ENCODE measurements around the gene RFT1. TPM values are rescaled to one million over a fixed set of nuclear protein-coding genes. Genes with fewer than 3 reads are reported as not detected.
"Not testable (repeated sequence)": the region's sequence is repeated elsewhere in the genome, so short reads cannot be mapped to it uniquely, and the experiment has no call there.

Gene RFT1
- total RNA-seq, 1 donor from 2014 or later: 33.3 TPM

DNA sequence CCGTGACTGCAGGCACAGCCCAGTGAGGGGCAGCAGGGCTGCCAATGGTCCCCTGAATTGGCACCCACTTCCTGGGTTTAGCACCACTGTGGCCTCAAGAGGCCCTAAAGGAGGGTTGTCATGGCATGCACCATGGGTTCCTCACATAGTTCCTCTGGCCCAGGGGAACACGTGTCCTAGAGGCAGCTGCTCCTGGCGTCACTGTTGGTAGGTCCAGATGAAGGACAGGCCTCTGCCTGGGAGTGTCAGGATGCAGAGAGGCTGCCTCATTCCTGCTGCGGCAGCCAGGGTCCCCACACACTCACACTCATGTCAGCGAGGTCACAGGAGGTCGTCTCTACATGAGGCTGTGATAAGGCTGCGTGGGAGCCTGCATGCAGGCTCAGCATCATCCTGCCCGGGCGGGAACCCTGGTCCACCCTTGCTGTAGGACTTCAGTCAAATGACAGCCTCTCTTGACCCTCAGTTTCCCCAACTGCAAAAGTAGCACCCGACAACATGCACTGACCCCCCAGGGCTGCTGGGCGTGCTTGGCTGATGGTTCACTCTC, 58.3 kb downstream of the RFT1 start:
- no peak for DNase-seq (ENCODE audit: low spot score)

GRCh38 chr3:53069422-53070068, 60.7 kb downstream of the RFT1 start:
- DNase-seq (ENCODE audit: low spot score): no peak

- peak; percentile 19 for DNase-seq (ENCODE audit: low spot score)
Observed at GRCh38 chr3:53068176-53068575, 62.1 kb downstream of the RFT1 start.

DNA sequence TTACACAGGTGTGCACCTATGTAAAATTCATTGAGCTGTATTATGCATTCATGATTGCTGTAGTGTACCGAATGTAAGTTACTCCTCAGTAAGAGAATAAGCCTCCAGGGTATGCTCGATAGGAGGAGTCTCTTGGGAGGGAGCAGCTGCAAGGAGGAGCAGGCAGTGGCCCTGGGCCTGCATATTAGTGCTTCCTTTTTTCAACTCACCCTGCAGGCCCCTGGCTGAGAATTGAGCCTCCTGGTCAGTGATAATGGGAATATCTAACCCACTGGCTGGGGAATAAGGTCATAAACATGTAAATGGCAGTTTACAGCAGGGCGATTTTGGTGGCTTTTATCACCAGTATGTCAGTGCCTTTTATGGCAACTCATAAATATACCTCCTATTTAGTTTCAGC, 62.7 kb downstream of the RFT1 start:
- DNase-seq (ENCODE audit: low spot score): peak; percentile 5

GRCh38 chr3:53065841-53066480, 64.3 kb downstream of the RFT1 start:
- peak; percentile 23 for DNase-seq (ENCODE audit: low spot score)

GRCh38 chr3:53062905-53063304, 67.3 kb downstream of the RFT1 start:
- DNase-seq (ENCODE audit: low spot score): no peak

DNA sequence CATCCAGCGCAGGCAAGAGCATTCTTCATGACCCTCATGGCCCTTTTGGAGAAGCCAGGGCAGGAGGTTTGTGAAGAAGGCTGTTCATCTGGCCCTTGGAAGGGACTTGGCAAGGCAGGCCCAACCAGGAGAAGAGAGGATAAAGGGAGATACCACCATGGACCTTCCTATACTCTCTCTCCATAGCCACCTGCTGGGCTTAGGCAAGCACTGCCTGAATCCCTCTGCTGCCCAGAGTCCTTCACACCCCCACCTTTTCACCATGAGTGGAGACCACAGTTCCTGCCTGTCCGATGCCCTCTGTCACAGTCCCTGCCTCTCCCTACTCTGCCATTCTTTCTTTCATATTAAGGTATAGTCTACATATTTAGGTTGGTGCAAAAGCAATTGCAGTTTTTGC, 73.8 kb downstream of the RFT1 start:
- no peak for DNase-seq (ENCODE audit: low spot score)

- not testable (repeated sequence) for DNase-seq (ENCODE audit: low spot score)
Observed at GRCh38 chr3:53054233-53054632, 76.0 kb downstream of the RFT1 start.

DNA sequence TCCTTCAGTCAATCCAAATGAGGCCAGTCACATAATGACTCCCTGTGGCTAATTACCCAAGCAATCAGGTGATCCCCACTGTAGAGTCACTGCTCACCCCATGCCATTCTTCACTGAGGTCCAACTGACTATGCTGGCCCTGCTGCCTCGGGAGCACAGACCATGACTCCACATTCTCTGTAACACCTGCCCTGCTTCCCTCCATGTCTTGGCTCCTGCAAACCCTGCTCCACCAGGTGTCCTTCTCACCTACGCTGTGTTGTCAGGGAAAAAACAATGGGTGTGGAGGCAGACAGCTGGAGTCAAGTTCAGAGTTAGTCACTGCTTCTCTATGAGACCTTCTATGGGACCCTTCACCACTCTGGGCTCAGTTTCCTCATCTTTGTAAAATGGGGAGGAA, 78.3 kb downstream of the RFT1 start:
- no peak for DNase-seq (ENCODE audit: low spot score)

DNA sequence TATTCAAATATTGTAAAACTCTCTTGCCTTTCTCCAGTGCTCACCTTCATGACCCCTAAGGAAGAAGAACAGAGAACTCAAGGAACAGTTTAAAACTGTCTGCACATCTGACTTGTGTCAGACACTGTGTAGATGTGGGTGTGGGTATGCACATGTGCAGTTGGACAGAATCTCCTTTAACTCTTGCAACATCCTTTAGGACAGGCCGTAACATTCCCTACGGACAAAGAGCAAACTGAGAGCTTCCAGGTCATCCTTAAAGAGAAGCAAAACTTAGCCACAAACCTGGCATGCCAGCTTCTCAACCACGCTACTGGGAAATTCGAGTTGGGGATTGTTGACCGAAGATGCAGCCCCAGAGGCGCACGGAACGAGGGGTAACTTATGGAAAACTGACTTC, 80.2 kb downstream of the RFT1 start:
- DNase-seq (ENCODE audit: low spot score): no peak

DNA sequence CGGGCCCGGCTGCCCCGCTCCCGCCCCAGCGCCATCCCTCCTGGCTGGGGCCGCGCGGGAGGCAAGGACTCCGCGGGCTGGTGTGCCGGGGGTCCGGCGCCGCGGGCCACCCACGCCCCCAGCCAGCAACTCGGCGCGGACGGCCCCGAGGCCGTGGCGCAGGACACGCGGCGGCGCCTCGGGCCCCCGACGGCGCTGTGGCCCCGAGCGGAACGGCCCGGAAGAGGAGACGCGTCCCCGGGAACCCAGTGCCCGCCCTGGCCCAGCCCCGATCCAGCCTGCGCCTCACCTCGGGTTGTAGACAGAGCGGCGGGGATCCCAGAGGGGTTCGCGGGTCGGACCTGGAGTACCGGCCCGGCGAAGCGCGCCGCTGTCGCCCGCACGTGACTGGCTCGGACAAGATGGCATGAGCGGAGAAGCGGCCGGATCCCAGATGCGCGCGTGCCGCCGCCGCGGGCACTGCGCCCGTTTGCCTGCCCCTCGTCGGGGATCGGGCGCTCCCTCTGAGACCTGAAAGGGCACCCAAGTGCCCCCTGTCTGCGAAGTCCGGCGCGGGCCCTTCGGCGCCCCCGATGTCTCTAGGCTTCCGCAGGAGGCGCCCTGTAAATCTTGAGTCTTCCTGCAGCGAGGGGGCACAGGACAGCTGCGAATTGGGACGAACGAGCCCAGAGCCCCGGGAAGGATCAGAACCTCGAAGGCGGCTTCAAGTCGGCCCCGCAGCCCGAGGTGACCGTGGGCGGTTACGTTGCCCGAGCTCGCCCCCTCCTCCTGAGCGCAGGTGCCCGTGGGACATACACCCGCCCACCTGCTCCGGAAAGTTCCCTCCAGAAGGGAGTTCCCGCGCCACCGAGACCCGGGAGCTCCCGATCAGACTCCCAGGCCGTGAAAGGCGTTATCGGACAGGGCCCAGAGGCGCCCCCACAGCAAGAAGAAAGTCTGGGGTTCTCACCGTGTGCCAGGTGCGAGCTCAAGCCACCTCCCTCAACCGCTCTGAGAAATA, 83.8 kb downstream of the RFT1 start:
- DNase-seq (ENCODE audit: low spot score): peak; percentile 60

DNA sequence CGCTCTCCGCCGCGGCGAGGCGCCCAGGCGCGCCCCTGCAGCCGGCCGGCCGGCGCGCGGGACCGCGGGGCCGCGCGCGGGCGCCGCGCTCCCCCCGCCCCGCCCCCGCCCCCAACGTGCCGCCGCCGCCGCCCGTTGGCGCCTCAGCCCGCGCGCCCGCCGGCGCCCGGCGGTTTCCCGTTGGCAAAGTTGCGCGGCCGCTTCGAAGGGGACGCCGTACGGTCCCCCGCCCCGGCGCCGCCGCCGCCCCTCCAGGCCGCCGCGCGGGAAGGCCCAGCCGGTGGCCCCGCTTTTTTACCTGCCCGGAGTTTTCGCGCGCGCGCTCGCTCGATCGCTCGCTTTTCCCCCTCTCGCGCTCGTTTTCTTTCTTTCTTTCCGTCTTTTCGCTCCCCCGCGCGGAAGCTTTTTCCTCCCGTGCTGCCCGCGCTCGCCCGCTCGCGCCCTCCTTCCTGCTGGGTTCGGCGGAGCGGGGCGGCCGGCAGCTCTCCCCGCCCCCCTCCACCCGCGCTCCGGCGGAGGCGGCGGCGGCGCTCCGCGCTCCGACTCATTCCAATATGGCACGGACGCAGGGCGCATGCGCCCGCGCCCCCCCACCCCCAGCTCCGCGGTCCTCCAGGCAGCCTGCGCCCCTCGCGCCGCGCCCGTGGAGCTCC, 84.6 kb downstream of the RFT1 start, which contains the start of gene SFMBT1:
SFMBT1 (minus strand) TSS at position 556 of the 653 bp plus-strand sequence. CDS start 76,945 bp downstream, outside the sequence.
- peak; percentile 62 for DNase-seq (ENCODE audit: low spot score)

GRCh38 chr3:53044711-53045517, 85.3 kb downstream of the RFT1 start:
- peak; percentile 50 for DNase-seq (ENCODE audit: low spot score)

DNA sequence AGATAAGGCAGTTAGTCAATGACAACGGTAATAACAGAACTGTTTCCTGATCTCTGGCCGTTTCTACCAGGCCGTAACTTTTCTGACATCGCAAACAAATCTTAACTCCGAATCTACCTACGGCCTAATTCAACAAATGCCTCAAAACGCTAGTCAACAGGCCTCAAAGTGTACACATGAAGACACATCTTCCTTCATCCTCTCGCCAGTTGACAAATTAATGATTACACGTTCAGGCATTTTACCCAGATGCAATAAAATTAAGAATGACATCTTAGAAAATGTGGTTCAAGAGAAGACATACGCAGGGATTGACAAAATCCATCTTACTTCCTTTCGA, 85.9 kb downstream of the RFT1 start:
- DNase-seq (ENCODE audit: low spot score): no peak

DNA sequence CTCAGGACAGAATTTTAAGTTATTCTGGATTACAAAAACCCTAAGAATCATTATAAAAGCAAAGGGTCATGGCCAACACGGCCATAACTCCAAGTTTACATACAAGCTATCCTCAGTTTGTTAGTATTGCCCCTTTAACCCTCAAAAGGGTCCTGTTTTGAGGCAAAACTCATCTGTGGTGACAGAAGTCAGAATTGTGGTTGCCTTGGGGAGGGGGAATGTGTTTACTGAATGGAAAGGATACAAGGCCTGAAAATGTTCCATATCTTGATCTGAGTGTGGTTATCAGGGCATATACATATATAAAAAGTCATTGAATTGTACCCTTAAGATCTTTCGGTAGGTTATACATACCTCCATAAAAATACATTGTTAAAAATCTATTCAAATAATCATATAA, 86.5 kb downstream of the RFT1 start:
- DNase-seq (ENCODE audit: low spot score): no peak

- no peak for DNase-seq (ENCODE audit: low spot score)
Observed at GRCh38 chr3:53042651-53043050, 87.6 kb downstream of the RFT1 start.

- no peak for DNase-seq (ENCODE audit: low spot score)
Observed at GRCh38 chr3:53040351-53040820, 89.8 kb downstream of the RFT1 start.

GRCh38 chr3:53039376-53039752, 90.9 kb downstream of the RFT1 start:
- no peak for DNase-seq (ENCODE audit: low spot score)

DNA sequence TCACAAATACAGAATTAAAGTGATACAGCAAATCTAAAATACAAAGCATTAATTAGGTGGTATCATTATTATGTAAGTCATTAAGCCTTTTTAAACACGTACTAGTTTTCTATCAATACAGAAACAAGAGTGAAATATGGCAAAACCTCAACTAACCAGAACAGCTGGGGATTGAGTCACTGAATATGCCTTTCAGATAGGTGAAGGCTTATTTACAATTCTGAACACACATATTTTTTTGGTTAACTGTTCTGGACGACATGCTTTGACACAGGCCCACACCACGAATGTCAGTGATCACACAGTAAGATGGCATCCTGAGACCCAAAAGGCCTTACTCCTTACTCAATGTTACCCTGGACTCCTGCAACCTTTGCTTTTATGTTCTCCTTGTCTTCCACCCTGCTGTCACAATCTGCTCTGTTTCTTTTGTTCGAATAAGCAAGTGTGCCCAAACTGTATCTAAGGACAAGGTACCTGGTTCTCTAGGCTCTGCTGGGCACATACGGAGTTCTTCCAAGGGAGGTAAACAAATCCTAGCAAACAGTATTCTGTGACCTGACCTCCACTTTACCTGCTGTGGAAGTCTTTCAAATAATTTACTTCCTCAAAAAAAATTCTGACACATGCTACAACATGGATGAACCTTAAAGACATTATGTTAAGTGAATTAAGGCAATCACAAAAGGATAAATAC, 91.4 kb downstream of the RFT1 start:
- no peak for DNase-seq (ENCODE audit: low spot score)

Measured in ureter (tissue), 1 donor.